Lower lobe of right lung (tissue), 2 donors: ENCODE results near the gene TOPORS. TPM values are rescaled to one million over a fixed set of nuclear protein-coding genes. Genes with fewer than 3 reads are reported as not detected.

Experiments
- ATAC-seq, 2 donors: fragments of 200-7000 bp; cut with Tn5 transposase; one replicate each; pipeline ENCODE4 v1.9.1; 2020 to 2022; ENCODE audit warnings: mild to moderate bottlenecking in 2 of 2, moderate library complexity in 2 of 2
- DNase-seq: peaks from one replicate; pipeline ENCODE4 v3.0.0-alpha.2; 2020
- H3K27ac ChIP-seq: fragments of 200-600 bp; one replicate; pipeline ENCODE4 v1.8.0; 2022
- H3K27me3 ChIP-seq: fragments of 200-600 bp; one replicate; pipeline ENCODE4 v1.8.0; 2022; ENCODE audit warnings: low read depth
- H3K36me3 ChIP-seq: fragments of 200-600 bp; one replicate; pipeline ENCODE4 v1.8.0; 2022; ENCODE audit warnings: mild to moderate bottlenecking
- H3K4me1 ChIP-seq: fragments of 200-600 bp; one replicate; pipeline ENCODE4 v1.8.0; 2022
- H3K4me3 ChIP-seq: fragments of 200-600 bp; one replicate; pipeline ENCODE4 v1.8.0; 2022; ENCODE audit warnings: mild to moderate bottlenecking
- H3K9me3 ChIP-seq: fragments of 200-600 bp; one replicate; pipeline ENCODE4 v1.8.0; 2022
- CTCF ChIP-seq: fragments of 200-600 bp; IDR thresholded peaks from one replicate; pipeline ENCODE4 v1.8.0; 2022; ENCODE audit warnings: antibody characterized with exemption, mild to moderate bottlenecking
- intact Hi-C: fragments of 100-400 bp; cut with DNase I; formaldehyde crosslinking; loops from one replicate; pipeline ENCODE4 v1.11.0; 2022
- total RNA-seq: library from RNA; stranded (reverse); fragmentation: NEBNext Ultra II Directional; extraction: Animal tissue kit (Norgen Biotek cat#: 25700); gene quantifications from one replicate; pipeline ENCODE4 v1.2.1, GENCODE V29; 2021
- donor health status: DM: no; HTN: yes; CAD: no; lungs with severe emphysema.

The TOPORS gene
- total RNA-seq, 1 donor from 2014 or later = 15.4 TPM

GRCh38 chr9:32580631-32581300 is 28.4 kb upstream of the TOPORS start:
- Histone ChIP-seq H3K36me3 (no peaks in the 10 kb centered on the region), H3K4me3 (no peak overlapping the region), H3K27me3 (peaks cover 5% of the 10 kb centered on the region), H3K4me1 (no peaks in the 10 kb centered on the region), H3K27ac (no peak overlapping the region), H3K9me3 (no peaks in the 10 kb centered on the region)
- DNase-seq (no peak), ATAC-seq (no peak)
- intact Hi-C loops = no loop called here
- no peak for TF ChIP-seq CTCF

- intact Hi-C loops = loop anchor here (2.0 kb wide), 1 partner anchor 201 kb away; no protein-coding TSS in a partner anchor
- Histone ChIP-seq H3K4me3 (no peak overlapping the region), H3K4me1 (no peaks in the 10 kb centered on the region), H3K36me3 (no peaks in the 10 kb centered on the region), H3K27ac (no peak overlapping the region), H3K27me3 (peaks cover 2% of the 10 kb centered on the region), H3K9me3 (no peaks in the 10 kb centered on the region)
- ATAC-seq (peak in 1 of 2 donors; percentile 57), DNase-seq (peak; percentile 66)
- TF ChIP-seq CTCF = peak; percentile 91
Measured at GRCh38 chr9:32579706-32580331, 27.4 kb upstream of the TOPORS start.

GRCh38 chr9:32578976-32579375 is 26.6 kb upstream of the TOPORS start:
- H3K36me3 ChIP-seq = no peaks in the 10 kb centered on the region
- DNase-seq = no peak
- H3K27me3 ChIP-seq = no peaks in the 10 kb centered on the region
- no peak overlapping the region for H3K4me3 ChIP-seq
- intact Hi-C loops = loop anchor here (2.0 kb wide), 1 partner anchor 200 kb away; no protein-coding TSS in a partner anchor
- TF ChIP-seq CTCF = no peak
- no peaks in the 10 kb centered on the region for H3K4me1 ChIP-seq
- no peak for ATAC-seq
- H3K27ac ChIP-seq = no peak overlapping the region
- no peaks in the 10 kb centered on the region for H3K9me3 ChIP-seq

- TF ChIP-seq CTCF = no peak
- intact Hi-C loops = no loop called here
- Histone ChIP-seq H3K4me1 (peaks cover 7% of the 10 kb centered on the region), H3K36me3 (no peaks in the 10 kb centered on the region), H3K27me3 (no peaks in the 10 kb centered on the region), H3K4me3 (no peak overlapping the region), H3K9me3 (no peaks in the 10 kb centered on the region), H3K27ac (no peak overlapping the region)
- no peak for DNase-seq
- no peak for ATAC-seq
Measured at GRCh38 chr9:32577316-32577715, 24.9 kb upstream of the TOPORS start.

- H3K9me3 ChIP-seq = no peaks in the 10 kb centered on the region
- no peak overlapping the region for H3K4me3 ChIP-seq
- H3K36me3 ChIP-seq = no peaks in the 10 kb centered on the region
- DNase-seq = no peak
- no peaks in the 10 kb centered on the region for H3K27me3 ChIP-seq
- peaks cover 23% of the 10 kb centered on the region for H3K4me1 ChIP-seq
- ATAC-seq = no peak
- intact Hi-C loops = no loop called here
- no peak overlapping the region for H3K27ac ChIP-seq
- TF ChIP-seq CTCF = no peak
Measured at GRCh38 chr9:32574858-32575257, 22.5 kb upstream of the TOPORS start.
